Brain microvascular endothelial cell (primary cell): ENCODE data around the gene CASP9.
A peak's percentile ranks its signal among the peaks of the same experiment; 100 is the strongest.

Experiments
- DNase-seq: peaks from one replicate; pipeline ENCODE4 v3.0.0-alpha.2; 2020
- H3K27ac ChIP-seq: fragments of 250-450 bp; sonication (Bioruptor Pico); 2 replicates; pipeline ENCODE4 v1.5.1; 2020; ENCODE audit warnings: mild to moderate bottlenecking, moderate library complexity
- H3K27me3 ChIP-seq: fragments of 250-450 bp; sonication (Bioruptor Pico); replicated peaks from 2 replicates; pipeline ENCODE4 v1.5.1; 2020; ENCODE audit warnings: mild to moderate bottlenecking
- H3K36me3 ChIP-seq: fragments of 250-450 bp; sonication (Bioruptor Pico); replicated peaks from 2 replicates; pipeline ENCODE4 v1.5.1; 2020; ENCODE audit warnings: mild to moderate bottlenecking
- H3K4me3 ChIP-seq: 2 replicates; pipeline ENCODE4 v1.5.1; 2011; ENCODE audit warnings: low read depth, mild to moderate bottlenecking, control low read depth, low read length, moderate library complexity
- CTCF ChIP-seq: IDR thresholded peaks from 2 replicates; pipeline ENCODE4 v1.5.1; 2011; ENCODE audit warnings: low read depth, mild to moderate bottlenecking, moderate library complexity, low read length, control low read depth, inconsistent platforms; ENCODE audit errors: missing control alignments
- in situ Hi-C: cut with HindIII; loops from 2 replicates; pipeline ENCODE4 v1.10.0; 2017; ENCODE audit warnings: low sequenced_read_pairs, low pct_ligation_motif_present

CASP9 gene

GRCh38 chr1:15524021-15524282, at the start of gene CASP9:
TSS of gene CASP9 (minus strand) at chr1:15524215. CDS start at chr1:15524200, 15 bp downstream.
- no peak for TF ChIP-seq CTCF
- DNase-seq, result no peak
- peak within 1 kb of the TSS; percentile 74 for H3K4me3 ChIP-seq
- in situ Hi-C loops, result no loop called here
- H3K36me3 ChIP-seq, result no peaks in the 10 kb centered on the region
- H3K27me3 ChIP-seq, result no peaks in the 10 kb centered on the region
- peak within 1 kb of the TSS; percentile 98 for H3K27ac ChIP-seq

GRCh38 chr1:15573477-15573876, 49.5 kb upstream of the CASP9 start:
- DNase-seq, result peak; percentile 22
- Histone ChIP-seq H3K27ac (no peak overlapping the region), H3K36me3 (peaks cover 8% of the 10 kb centered on the region), H3K4me3 (no peak overlapping the region), H3K27me3 (no peaks in the 10 kb centered on the region)
- in situ Hi-C loops, result no loop called here
- no peak for TF ChIP-seq CTCF

GRCh38 chr1:15571266-15571665, 47.3 kb upstream of the CASP9 start:
- no peak for DNase-seq
- Histone ChIP-seq H3K36me3 (peaks cover 27% of the 10 kb centered on the region), H3K27ac (no peak overlapping the region), H3K4me3 (no peak overlapping the region), H3K27me3 (no peaks in the 10 kb centered on the region)
- in situ Hi-C loops, result no loop called here
- no peak for TF ChIP-seq CTCF

GRCh38 chr1:15570861-15571260, 46.8 kb upstream of the CASP9 start:
- H3K27me3 ChIP-seq, result no peaks in the 10 kb centered on the region
- DNase-seq, result no peak
- H3K36me3 ChIP-seq, result peaks cover 31% of the 10 kb centered on the region
- H3K4me3 ChIP-seq, result no peak overlapping the region
- in situ Hi-C loops, result no loop called here
- no peak for TF ChIP-seq CTCF
- no peak overlapping the region for H3K27ac ChIP-seq

- no peak for DNase-seq
- in situ Hi-C loops, result no loop called here
- no peaks in the 10 kb centered on the region for H3K27me3 ChIP-seq
- no peak for TF ChIP-seq CTCF
- H3K4me3 ChIP-seq, result no peak overlapping the region
- no peak overlapping the region for H3K27ac ChIP-seq
- H3K36me3 ChIP-seq, result peaks cover 51% of the 10 kb centered on the region
These were observed 44.5 kb upstream of the CASP9 start for GRCh38 chr1:15568387-15569073.

GRCh38 chr1:15559189-15559810, 35.3 kb upstream of the CASP9 start:
- no peak for DNase-seq
- Histone ChIP-seq H3K4me3 (no peak overlapping the region), H3K36me3 (peaks cover 32% of the 10 kb centered on the region), H3K27me3 (no peaks in the 10 kb centered on the region), H3K27ac (no peak overlapping the region)
- no peak for TF ChIP-seq CTCF
- in situ Hi-C loops, result no loop called here
